Activated CD8-positive, alpha-beta memory T cell treated with anti-CD3 and anti-CD28 coated beads for 36 hours (primary cell): ENCODE measurements around the gene ADGRG6. TPM values are rescaled to one million over a fixed set of nuclear protein-coding genes. Genes with fewer than 3 reads are reported as not detected.

ENCODE experiments used
- CTCF ChIA-PET: fragments of 350-600 bp; sonication (Branson Sonifier 250); formaldehyde crosslinking; loops from one replicate; lab custom pipeline; 2021; ENCODE audit warnings: antibody characterized with exemption; lab: Charles Lee
- POLR2A ChIA-PET: fragments of 350-600 bp; sonication (Branson Sonifier 250); formaldehyde crosslinking; loops from one replicate; lab custom pipeline; 2021; ENCODE audit warnings: antibody characterized with exemption; lab: Charles Lee
- total RNA-seq, 2 experiments: library from RNA; stranded (reverse); gene quantifications; one replicate each; pipeline ENCODE4 v1.2.3, GENCODE V29; 2021

The ADGRG6 gene
- total RNA-seq, 2 experiments from 2014 or later = 0.67 to 0.73 TPM

GRCh38 chr6:142316791-142317368 is 15.1 kb downstream of the ADGRG6 start:
- POLR2A ChIA-PET = no interaction called here
- CTCF ChIA-PET = no interaction called here

- POLR2A ChIA-PET = no interaction called here
- CTCF ChIA-PET = no interaction called here
Measured at GRCh38 chr6:142318714-142319113, 16.9 kb downstream of the ADGRG6 start.

GRCh38 chr6:142320366-142320765 is 18.6 kb downstream of the ADGRG6 start:
- POLR2A ChIA-PET = no interaction called here

GRCh38 chr6:142321451-142321850 is 19.6 kb downstream of the ADGRG6 start:
- POLR2A ChIA-PET = no interaction called here
- CTCF ChIA-PET = no interaction called here

More at GRCh38 chr6:142320366-142320765, 18.6 kb downstream of the ADGRG6 start:
- CTCF ChIA-PET = no interaction called here

GRCh38 chr6:142322066-142322465 is 20.3 kb downstream of the ADGRG6 start:
- ChIA-PET CTCF (no interaction called here), POLR2A (no interaction called here)

- ChIA-PET POLR2A (no interaction called here), CTCF (no interaction called here)
Measured at GRCh38 chr6:142322504-142323198, 20.8 kb downstream of the ADGRG6 start.

GRCh38 chr6:142323377-142323776 is 21.6 kb downstream of the ADGRG6 start:
- POLR2A ChIA-PET = no interaction called here
- CTCF ChIA-PET = no interaction called here

GRCh38 chr6:142324111-142324510 is 22.3 kb downstream of the ADGRG6 start:
- ChIA-PET CTCF (interaction anchor here (0.6 kb wide), 1 partner anchor 101 kb away, joined by 3 read pairs; no protein-coding TSS in a partner anchor), POLR2A (no interaction called here)

GRCh38 chr6:142325111-142325510 is 23.3 kb downstream of the ADGRG6 start:
- ChIA-PET POLR2A (no interaction called here), CTCF (no interaction called here)

GRCh38 chr6:142326540-142326939 is 24.7 kb downstream of the ADGRG6 start:
- CTCF ChIA-PET = no interaction called here
- POLR2A ChIA-PET = no interaction called here

GRCh38 chr6:142328070-142328469 is 26.3 kb downstream of the ADGRG6 start:
- CTCF ChIA-PET = no interaction called here

GRCh38 chr6:142329486-142330113 is 27.8 kb downstream of the ADGRG6 start:
- CTCF ChIA-PET = no interaction called here
- POLR2A ChIA-PET = no interaction called here

More at GRCh38 chr6:142328070-142328469, 26.3 kb downstream of the ADGRG6 start:
- POLR2A ChIA-PET = no interaction called here

- ChIA-PET CTCF (interaction anchor here (0.7 kb wide), 1 partner anchor 1959 kb away, joined by 3 read pairs; no protein-coding TSS in a partner anchor), POLR2A (no interaction called here)
Measured at GRCh38 chr6:142331075-142331551, 29.3 kb downstream of the ADGRG6 start.

GRCh38 chr6:142331601-142332000 is 29.8 kb downstream of the ADGRG6 start:
- POLR2A ChIA-PET = no interaction called here
- CTCF ChIA-PET = no interaction called here

- CTCF ChIA-PET = no interaction called here
- POLR2A ChIA-PET = no interaction called here
Measured at GRCh38 chr6:142332393-142333098, 30.7 kb downstream of the ADGRG6 start.

- CTCF ChIA-PET = no interaction called here
Measured at GRCh38 chr6:142333431-142333830, 31.6 kb downstream of the ADGRG6 start.

GRCh38 chr6:142334294-142334693 is 32.5 kb downstream of the ADGRG6 start:
- CTCF ChIA-PET = no interaction called here

More at GRCh38 chr6:142333431-142333830, 31.6 kb downstream of the ADGRG6 start:
- POLR2A ChIA-PET = no interaction called here

GRCh38 chr6:142335415-142335814 is 33.6 kb downstream of the ADGRG6 start:
- POLR2A ChIA-PET = no interaction called here
- CTCF ChIA-PET = no interaction called here

More at GRCh38 chr6:142334294-142334693, 32.5 kb downstream of the ADGRG6 start:
- POLR2A ChIA-PET = no interaction called here

GRCh38 chr6:142336183-142336582 is 34.4 kb downstream of the ADGRG6 start:
- ChIA-PET POLR2A (no interaction called here), CTCF (no interaction called here)

GRCh38 chr6:142336787-142337186 is 35.0 kb downstream of the ADGRG6 start:
- ChIA-PET POLR2A (no interaction called here), CTCF (no interaction called here)
